ENCODE data around the gene SIRT3. TPM values are rescaled to one million over a fixed set of nuclear protein-coding genes. Genes with fewer than 3 reads are reported as not detected.

SIRT3 gene
- total and polyA plus RNA-seq, 2 of the 13 experiments (the other 11 are each of a cell fraction or from before 2014, with no cell fraction given) = 15.1 to 18.2 TPM

GRCh38 chr11:227824-228379 lies 8.2 kb downstream of the SIRT3 start:
- CTCF ChIA-PET (ENCODE audit: low intra/inter-chr PET ratio, low total read pairs) = no interaction called here

DNA sequence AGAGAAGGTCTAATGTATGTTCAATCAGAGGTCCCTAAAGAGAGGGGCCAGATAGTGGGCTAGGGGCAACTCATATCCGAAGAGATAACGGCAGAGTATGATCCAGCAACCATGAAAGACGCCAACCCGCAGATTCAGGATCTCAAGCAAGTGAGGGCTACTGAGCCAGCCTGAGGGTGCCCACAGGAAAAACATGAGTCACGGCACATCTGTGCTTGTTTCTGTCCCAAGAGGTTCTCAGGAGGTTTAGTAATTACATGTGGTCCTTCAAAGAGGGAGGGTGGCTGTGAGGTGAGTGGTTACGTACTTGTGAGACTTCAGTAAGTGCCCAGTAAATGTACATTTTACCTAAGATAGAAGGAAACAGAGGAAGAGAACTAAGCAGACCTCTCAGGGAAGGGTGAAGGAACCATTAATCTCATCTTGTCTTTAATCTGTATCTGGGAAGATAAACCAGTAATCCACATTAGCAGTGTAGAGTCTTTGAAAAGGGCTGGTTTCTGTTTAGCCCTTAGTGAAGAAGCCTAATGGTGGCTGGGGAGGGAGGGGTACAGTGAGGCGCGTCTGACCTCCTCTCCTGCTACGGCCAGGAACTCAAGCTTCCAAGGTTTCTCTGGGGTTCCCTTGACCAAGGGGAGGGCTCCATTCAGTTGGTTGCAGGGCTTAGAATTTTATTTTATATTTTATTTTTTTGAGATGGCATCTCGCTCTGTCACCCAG lies 10.2 kb downstream of the SIRT3 start:
- Histone ChIP-seq H4K20me1 (ENCODE audit: insufficient read depth, low read length) (no peaks in the 10 kb centered on the region), H3K4me3 (replicated peaks in 1 of 3; ENCODE audit: insufficient read depth in 1 of 3, low read depth in 2 of 3, low read length in 3 of 3) (no peak overlapping the region), H3K79me2 (ENCODE audit: insufficient read depth, low read length) (no peaks in the 10 kb centered on the region), H3K4me1 (ENCODE audit: insufficient read depth, low read length) (no peaks in the 10 kb centered on the region), H3K27ac (ENCODE audit: extremely low read length, insufficient read depth, low read length) (no peak overlapping the region), H3K27me3 (ENCODE audit: control insufficient read depth in 1 of 2, insufficient read depth in 2 of 2, low read length in 2 of 2) (no peaks in the 10 kb centered on the region; a peak in 1 of 5 replicates), H3K36me3 (replicated peaks in 1 of 2; ENCODE audit: control insufficient read depth in 1 of 2, insufficient read depth in 2 of 2, low read length in 2 of 2) (peaks cover 4 to 8% of the 10 kb centered on the region in 2 experiments; a peak in 4 of 5 replicates), H3K4me2 (ENCODE audit: low read depth, low read length) (no peak overlapping the region), H3K9ac (ENCODE audit: insufficient read depth, low read depth, low read length) (no peak overlapping the region), H2AFZ (ENCODE audit: low read length) (no peak overlapping the region), H3K9me3 (ENCODE audit: low read length) (no peaks in the 10 kb centered on the region)
- WGBS (ENCODE audit: low lambda C conversion rate) = over 99% methylated on average over 10 of the region's 10 CpGs
- intact Hi-C loops (cut with micrococcal nuclease; ENCODE audit: unreplicated experiment) (no loop called here), in situ Hi-C loops (cut with HindIII; ENCODE audit: extremely low pct_ligation_motif_present, low pct_unique_long_range_greater_than_20kb) (no loop called here)
- no TSS peak for BruUV-seq (replicated peaks)
- TF ChIP-seq ZNF331 (CRISPR knock-in tag; IDR thresholded peaks at IDR 0.05) (no peak), ZNF329 (CRISPR knock-in tag; IDR thresholded peaks at IDR 0.05; ENCODE audit: low read depth) (no peak), ZNF883 (CRISPR knock-in tag; IDR thresholded peaks at IDR 0.05; ENCODE audit: not compliant biosample characterization) (no peak), SOX6 (IDR thresholded peaks at IDR 0.05) (no peak), SOX6 (CRISPR knock-in tag; IDR thresholded peaks at IDR 0.05) (no peak), DMTF1 (CRISPR knock-in tag; IDR thresholded peaks at IDR 0.05) (no peak), ZNF274 (CRISPR knock-in tag; IDR thresholded peaks at IDR 0.05) (no peak), ZNF724P (CRISPR knock-in tag; IDR thresholded peaks at IDR 0.05; ENCODE audit: borderline replicate concordance) (no peak), ZNF180 (CRISPR knock-in tag; IDR thresholded peaks at IDR 0.05; ENCODE audit: borderline replicate concordance, low read depth) (no peak)
- TF ChIP-seq, protein P1, sequence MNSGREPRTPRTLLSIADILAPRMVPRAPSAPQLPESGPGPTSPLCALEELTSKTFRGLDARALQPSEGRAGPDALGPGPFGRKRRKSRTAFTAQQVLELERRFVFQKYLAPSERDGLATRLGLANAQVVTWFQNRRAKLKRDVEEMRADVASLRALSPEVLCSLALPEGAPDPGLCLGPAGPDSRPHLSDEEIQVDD (CRISPR knock-in tag; IDR thresholded peaks at IDR 0.05; ENCODE audit: borderline replicate concordance) = no peak
- TF ChIP-seq, protein P2, sequence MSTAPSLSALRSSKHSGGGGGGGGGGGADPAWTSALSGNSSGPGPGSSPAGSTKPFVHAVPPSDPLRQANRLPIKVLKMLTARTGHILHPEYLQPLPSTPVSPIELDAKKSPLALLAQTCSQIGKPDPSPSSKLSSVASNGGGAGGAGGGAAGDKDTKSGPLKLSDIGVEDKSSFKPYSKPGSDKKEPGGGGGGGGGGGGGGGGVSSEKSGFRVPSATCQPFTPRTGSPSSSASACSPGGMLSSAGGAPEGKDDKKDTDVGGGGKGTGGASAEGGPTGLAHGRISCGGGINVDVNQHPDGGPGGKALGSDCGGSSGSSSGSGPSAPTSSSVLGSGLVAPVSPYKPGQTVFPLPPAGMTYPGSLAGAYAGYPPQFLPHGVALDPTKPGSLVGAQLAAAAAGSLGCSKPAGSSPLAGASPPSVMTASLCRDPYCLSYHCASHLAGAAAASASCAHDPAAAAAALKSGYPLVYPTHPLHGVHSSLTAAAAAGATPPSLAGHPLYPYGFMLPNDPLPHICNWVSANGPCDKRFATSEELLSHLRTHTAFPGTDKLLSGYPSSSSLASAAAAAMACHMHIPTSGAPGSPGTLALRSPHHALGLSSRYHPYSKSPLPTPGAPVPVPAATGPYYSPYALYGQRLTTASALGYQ (CRISPR knock-in tag; IDR thresholded peaks at IDR 0.05) = no peak
- DNase-seq (ENCODE audit: low spot score) = no peak
- no peak for ATAC-seq
- ChIA-PET CTCF (ENCODE audit: low intra/inter-chr PET ratio, low total read pairs) (no interaction called here), POLR2A (no interaction called here)
- FAIRE-seq = no peak

More at GRCh38 chr11:227824-228379, 8.2 kb downstream of the SIRT3 start:
- H3K36me3 ChIP-seq (replicated peaks in 1 of 2; ENCODE audit: control insufficient read depth in 1 of 2, insufficient read depth in 2 of 2, low read length in 2 of 2) = peaks cover 1 to 4% of the 10 kb centered on the region in 2 experiments; a peak in 4 of 5 replicates
- no peak for DNase-seq (ENCODE audit: low spot score)
- no peaks in the 10 kb centered on the region for H3K9me3 ChIP-seq (ENCODE audit: low read length)
- no peak overlapping the region for H3K9ac ChIP-seq (ENCODE audit: insufficient read depth, low read depth, low read length)
- no peak overlapping the region for H3K27ac ChIP-seq (ENCODE audit: extremely low read length, insufficient read depth, low read length)
- ATAC-seq = no peak
- BruUV-seq (replicated peaks) = no TSS peak
- POLR2A ChIA-PET = interaction anchor here (1.0 kb wide), 1 partner anchor 21 kb away, joined by 3 read pairs; the partner anchor contains the start of genes BET1L and RIC8A
- in situ Hi-C loops (cut with HindIII; ENCODE audit: extremely low pct_ligation_motif_present, low pct_unique_long_range_greater_than_20kb) = no loop called here
- no peaks in the 10 kb centered on the region for H3K79me2 ChIP-seq (ENCODE audit: insufficient read depth, low read length)
- H3K4me3 ChIP-seq (replicated peaks in 1 of 3; ENCODE audit: insufficient read depth in 1 of 3, low read depth in 2 of 3, low read length in 3 of 3) = no peak overlapping the region
- TF ChIP-seq TRIM24 (CRISPR knock-in tag; IDR thresholded peaks at IDR 0.05) = no peak
- no peak overlapping the region for H2AFZ ChIP-seq (ENCODE audit: low read length)
- FAIRE-seq = no peak
- WGBS (ENCODE audit: low lambda C conversion rate) = 90% methylated on average over 6 of the region's 6 CpGs
- H3K4me1 ChIP-seq (ENCODE audit: insufficient read depth, low read length) = no peaks in the 10 kb centered on the region
- no peaks in the 10 kb centered on the region; a peak in 1 of 5 replicates for H3K27me3 ChIP-seq (ENCODE audit: control insufficient read depth in 1 of 2, insufficient read depth in 2 of 2, low read length in 2 of 2)
- no peaks in the 10 kb centered on the region for H4K20me1 ChIP-seq (ENCODE audit: insufficient read depth, low read length)
- intact Hi-C loops (cut with micrococcal nuclease; ENCODE audit: unreplicated experiment) = no loop called here
- H3K4me2 ChIP-seq (ENCODE audit: low read depth, low read length) = no peak overlapping the region
